ENCODE measurements around the gene SUMF2.
"Not testable (repeated sequence)": the region's sequence is repeated elsewhere in the genome, so short reads cannot be mapped to it uniquely, and the experiment has no call there.

SUMF2 gene

GRCh38 chr7:56066376-56066775 is 2.3 kb downstream of the SUMF2 start:
- DNase-seq: not testable (repeated sequence)

- peak; percentile 5 for DNase-seq
Measured at GRCh38 chr7:56074371-56074791, 10.3 kb downstream of the SUMF2 start.

- DNase-seq: no peak
Measured at GRCh38 chr7:56077681-56078080, 13.6 kb downstream of the SUMF2 start.

GRCh38 chr7:56078196-56078595 is 14.1 kb downstream of the SUMF2 start:
- no peak for DNase-seq

GRCh38 chr7:56079450-56080185 is 15.5 kb downstream of the SUMF2 start:
- no peak for DNase-seq

- not testable (repeated sequence) for DNase-seq
Measured at GRCh38 chr7:56080726-56081435, 16.8 kb downstream of the SUMF2 start.

- no peak for DNase-seq
Measured at GRCh38 chr7:56081626-56082340, 17.7 kb downstream of the SUMF2 start.

- DNase-seq: no peak
Measured at GRCh38 chr7:56083150-56083785, 19.2 kb downstream of the SUMF2 start.

GRCh38 chr7:56086761-56087160 is 22.7 kb downstream of the SUMF2 start:
- DNase-seq: no peak

GRCh38 chr7:56087445-56087844 is 23.4 kb downstream of the SUMF2 start:
- DNase-seq: no peak

- no peak for DNase-seq
Measured at GRCh38 chr7:56091591-56091990, 27.5 kb downstream of the SUMF2 start.

GRCh38 chr7:56092388-56092787 is 28.3 kb downstream of the SUMF2 start:
- not testable (repeated sequence) for DNase-seq

GRCh38 chr7:56092789-56093531 is 28.9 kb downstream of the SUMF2 start, which contains the start of gene PHKG1:
TSS of gene PHKG1 (minus strand) at chr7:56092952. CDS start at chr7:56088941, 4,011 bp downstream.
- no peak for DNase-seq

- DNase-seq: no peak
Measured at GRCh38 chr7:56097700-56098099, 33.6 kb downstream of the SUMF2 start.

GRCh38 chr7:56098187-56099008 is 34.3 kb downstream of the SUMF2 start:
- not testable (repeated sequence) for DNase-seq

- no peak for DNase-seq
Measured at GRCh38 chr7:56099653-56100052, 35.6 kb downstream of the SUMF2 start.

- not testable (repeated sequence) for DNase-seq
Measured at GRCh38 chr7:56104138-56104537, 40.1 kb downstream of the SUMF2 start.

- DNase-seq: no peak
Measured at GRCh38 chr7:56105508-56105907, 41.4 kb downstream of the SUMF2 start.

- DNase-seq: peak; percentile 87
Measured at GRCh38 chr7:56106108-56107073, 42.3 kb downstream of the SUMF2 start, which contains the start of gene CHCHD2. TSS of gene CHCHD2 (minus strand) at chr7:56106476. CDS start at chr7:56106413, 63 bp downstream.

GRCh38 chr7:56107954-56108258 is 43.8 kb downstream of the SUMF2 start:
- DNase-seq: no peak
